H9 (cell line): ENCODE results near the gene PRAF2. TPM values are rescaled to one million over a fixed set of nuclear protein-coding genes. Genes with fewer than 3 reads are reported as not detected.

Source experiments
- DNase-seq: peaks from one replicate; pipeline ENCODE4 v3.0.0-alpha.2; 2017
- H2AFZ ChIP-seq: one replicate; pipeline ENCODE4 v1.6.1; 2013; ENCODE audit warnings: mild to moderate bottlenecking, low read length, control low read depth, moderate library complexity
- H2AK5ac ChIP-seq: 2 replicates; pipeline ENCODE4 v1.6.1; 2013; ENCODE audit warnings: low read length, control low read depth, mixed read lengths; ENCODE audit not compliant: insufficient read length
- H2BK120ac ChIP-seq: one replicate; pipeline ENCODE4 v1.6.1; 2013; ENCODE audit warnings: low read depth, mild to moderate bottlenecking, low read length, control low read depth, inconsistent platforms; ENCODE audit not compliant: poor library complexity, severe bottlenecking
- H2BK12ac ChIP-seq: 2 replicates; pipeline ENCODE4 v1.6.1; 2013; ENCODE audit warnings: low read length, control low read depth, mixed read lengths, low read depth; ENCODE audit not compliant: insufficient read length
- H2BK15ac ChIP-seq: 2 replicates; pipeline ENCODE4 v1.6.1; 2013; ENCODE audit warnings: low read depth, low read length, control low read depth
- H2BK20ac ChIP-seq: one replicate; pipeline ENCODE4 v1.6.1; 2013; ENCODE audit warnings: low read depth, mild to moderate bottlenecking, low read length, control low read depth, inconsistent platforms; ENCODE audit not compliant: poor library complexity, severe bottlenecking
- H2BK5ac ChIP-seq: 2 replicates; pipeline ENCODE4 v1.6.1; 2013; ENCODE audit warnings: low read length, control low read depth, mixed read lengths; ENCODE audit not compliant: insufficient read length
- H3K14ac ChIP-seq: 2 replicates; pipeline ENCODE4 v1.6.1; 2013; ENCODE audit warnings: low read length, control low read depth; ENCODE audit not compliant: insufficient read depth
- H3K18ac ChIP-seq: 2 replicates; pipeline ENCODE4 v1.6.1; 2013; ENCODE audit warnings: low read depth, mild to moderate bottlenecking, mixed read lengths, low read length, control low read depth; ENCODE audit not compliant: insufficient read length
- H3K23ac ChIP-seq: 2 replicates; pipeline ENCODE4 v1.6.1; 2013; ENCODE audit warnings: low read length, control low read depth, mixed read lengths, low read depth; ENCODE audit not compliant: insufficient read length
- H3K23me2 ChIP-seq: 2 replicates; pipeline ENCODE4 v1.6.1; 2013; ENCODE audit warnings: low read depth, mild to moderate bottlenecking, mixed read lengths, low read length, control low read depth; ENCODE audit not compliant: insufficient read length, poor library complexity, severe bottlenecking
- H3K27ac ChIP-seq: 2 replicates; pipeline ENCODE4 v1.5.1; 2013; ENCODE audit warnings: low read length, control low read depth, mixed read lengths, low read depth; ENCODE audit not compliant: insufficient read length
- H3K27me3 ChIP-seq: 2 replicates; pipeline ENCODE4 v1.6.1; 2013; ENCODE audit warnings: low read length, control low read depth, inconsistent platforms; ENCODE audit not compliant: insufficient read depth
- H3K4ac ChIP-seq: 2 replicates; pipeline ENCODE4 v1.6.1; 2013; ENCODE audit warnings: low read depth, mild to moderate bottlenecking, control low read depth, inconsistent platforms, low read length, moderate library complexity
- H3K4me1 ChIP-seq: 2 replicates; pipeline ENCODE4 v1.6.1; 2013; ENCODE audit warnings: low read length, control low read depth, inconsistent platforms; ENCODE audit not compliant: insufficient read depth
- H3K4me2 ChIP-seq: 2 replicates; pipeline ENCODE4 v1.6.1; 2013; ENCODE audit warnings: low read length, control low read depth, mixed read lengths; ENCODE audit not compliant: insufficient read length, insufficient read depth
- H3K56ac ChIP-seq: 2 replicates; pipeline ENCODE4 v1.6.1; 2013; ENCODE audit warnings: low read depth, mild to moderate bottlenecking, mixed read lengths, low read length, control low read depth; ENCODE audit not compliant: insufficient read length
- H3K79me1 ChIP-seq: 2 replicates; pipeline ENCODE4 v1.6.1; 2013; ENCODE audit warnings: low read depth, mild to moderate bottlenecking, moderate library complexity, low read length, control low read depth, inconsistent platforms; ENCODE audit not compliant: insufficient read depth, poor library complexity, severe bottlenecking
- H3K79me2 ChIP-seq: 2 replicates; pipeline ENCODE4 v1.6.1; 2013; ENCODE audit warnings: low read length, control low read depth, inconsistent platforms; ENCODE audit not compliant: insufficient read depth
- H3K9ac ChIP-seq: 2 replicates; pipeline ENCODE4 v1.6.1; 2013; ENCODE audit warnings: low read length, control low read depth, mixed read lengths; ENCODE audit not compliant: insufficient read length; ENCODE audit errors: extremely low read depth
- H3K9me3 ChIP-seq: one replicate; pipeline ENCODE4 v1.6.1; 2013; ENCODE audit warnings: low read depth, low read length, inconsistent platforms; ENCODE audit not compliant: control insufficient read depth
- H3T11ph ChIP-seq: one replicate; pipeline ENCODE4 v1.6.1; 2013; ENCODE audit warnings: mild to moderate bottlenecking, low read length, control low read depth, inconsistent platforms
- H4K20me1 ChIP-seq: one replicate; pipeline ENCODE4 v1.6.1; 2013; ENCODE audit not compliant: control insufficient read depth, insufficient read length, insufficient read depth
- H4K5ac ChIP-seq: 2 replicates; pipeline ENCODE4 v1.6.1; 2013; ENCODE audit warnings: low read depth, mild to moderate bottlenecking, mixed read lengths, low read length, control low read depth; ENCODE audit not compliant: insufficient read length
- H4K8ac ChIP-seq: replicated peaks from 2 replicates; pipeline ENCODE4 v1.6.1; 2013; ENCODE audit warnings: low read length, control low read depth, mixed read lengths, low read depth; ENCODE audit not compliant: insufficient read length
- H4K91ac ChIP-seq: 2 replicates; pipeline ENCODE4 v1.6.1; 2013; ENCODE audit warnings: low read depth, mild to moderate bottlenecking, moderate library complexity, mixed read lengths, low read length, control low read depth; ENCODE audit not compliant: insufficient read length
- H3K27ac Mint-ChIP-seq, 3 experiments: 2 replicates in 2 of 3; 3 replicates in 1 of 3; pipeline ENCODE4 v1.8.0; 2020 to 2021; ENCODE audit warnings: mixed read lengths in 3 of 3, mild to moderate bottlenecking in 1 of 3, moderate library complexity in 1 of 3
- H3K27me3 Mint-ChIP-seq: 2 replicates; pipeline ENCODE4 v1.8.0; 2021; ENCODE audit warnings: low read depth, mild to moderate bottlenecking, moderate library complexity, mixed read lengths
- H3K36me3 Mint-ChIP-seq, 3 experiments: 2 replicates in 2 of 3; 3 replicates in 1 of 3; pipeline ENCODE4 v1.8.0; 2020 to 2021; ENCODE audit warnings: low read depth in 3 of 3, mixed read lengths in 3 of 3; ENCODE audit not compliant: insufficient read depth in 1 of 3
- H3K4me1 Mint-ChIP-seq, 2 experiments: 2 replicates each; pipeline ENCODE4 v1.8.0; 2020; ENCODE audit warnings: mixed read lengths in 2 of 2
- H3K4me3 Mint-ChIP-seq, 2 experiments: 2 replicates in 1 of 2; 3 replicates in 1 of 2; pipeline ENCODE4 v1.8.0; 2020 to 2021; ENCODE audit warnings: mild to moderate bottlenecking in 2 of 2, mixed read lengths in 2 of 2, moderate library complexity in 1 of 2
- H3K9me3 Mint-ChIP-seq, 2 experiments: 2 replicates in 1 of 2; 3 replicates in 1 of 2; pipeline ENCODE4 v1.8.0; 2020; ENCODE audit warnings: mild to moderate bottlenecking in 2 of 2, mixed read lengths in 2 of 2, moderate library complexity in 1 of 2
- WGBS: extraction: QIAGEN DNeasy Blood & Tissue Kit; methylation state at CpG from one replicate; pipeline ENCODE4 v1.1.7; 2013; ENCODE audit warnings: missing lambda C conversion rate, low lambda C conversion rate, mixed read lengths; ENCODE audit not compliant: insufficient read length; ENCODE audit errors: extremely low coverage; 5-methylcytosine and 5-hydroxymethylcytosine counted together
- total RNA-seq: library from RNA; stranded (reverse); gene quantifications from 2 replicates; pipeline ENCODE4 v1.2.1, GENCODE V29; 2021
- TF ChIP-seq, protein P1 (sequence below): fragments of 200-600 bp; sonication (generic); conservative IDR thresholded peaks from 3 replicates; pipeline ENCODE4 v1.8.0; 2021; ENCODE audit warnings: antibody characterized with exemption, mild to moderate bottlenecking

Gene PRAF2
- total RNA-seq, 1 experiment from 2014 or later: 13.4 TPM

DNA sequence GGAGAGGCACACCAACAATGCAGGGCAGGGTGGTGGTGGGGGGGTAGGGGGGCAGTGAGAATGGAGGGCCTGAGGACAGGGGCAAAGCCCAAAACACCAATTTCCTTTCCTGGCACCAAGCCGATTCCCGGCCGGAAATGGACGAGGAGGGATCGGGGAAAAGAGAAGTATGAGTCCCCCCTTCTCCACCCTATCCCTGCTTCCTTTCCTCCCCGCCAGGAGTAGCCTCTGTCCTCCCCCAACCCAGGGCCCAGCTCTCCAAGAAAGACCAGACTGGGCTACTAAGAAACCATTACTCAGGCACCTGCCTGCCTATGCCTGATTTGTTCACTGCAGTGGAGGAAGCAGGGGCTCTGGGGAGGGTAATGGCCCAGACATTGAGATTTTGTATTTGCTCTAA, 14.6 kb downstream of the PRAF2 start:
- H2BK20ac ChIP-seq: no peak overlapping the region
- H3K4me3 Mint-ChIP-seq: peak overlapping the region; percentile 74 to 78
- no peak overlapping the region for H3K18ac ChIP-seq
- peaks cover 12 to 16% of the 10 kb centered on the region in 2 experiments; a peak in 3 of 4 replicates for H3K4me1 Mint-ChIP-seq
- no peak for DNase-seq
- H2BK5ac ChIP-seq: no peak overlapping the region
- peaks cover 9% of the 10 kb centered on the region for H3K79me2 ChIP-seq
- peaks cover 74 to 91% of the 10 kb centered on the region in 2 experiments for H3K9me3 Mint-ChIP-seq
- H2BK15ac ChIP-seq: no peak overlapping the region
- no peaks in the 10 kb centered on the region for H4K20me1 ChIP-seq
- H3K9me3 ChIP-seq: no peaks in the 10 kb centered on the region
- peak overlapping the region; percentile 87 for H3K4me2 ChIP-seq
- H3K27ac ChIP-seq: no peak overlapping the region
- H3T11ph ChIP-seq: no peak overlapping the region
- no peaks in the 10 kb centered on the region for H3K27me3 ChIP-seq
- H2AFZ ChIP-seq: no peak overlapping the region
- H3K14ac ChIP-seq: no peak overlapping the region; the same call in 1 of the 2 replicates
- no peak overlapping the region for H2AK5ac ChIP-seq
- H3K23me2 ChIP-seq: peaks cover 2% of the 10 kb centered on the region
- no peaks in the 10 kb centered on the region; the same call in 1 of the 2 replicates for H3K4me1 ChIP-seq
- H4K5ac ChIP-seq: no peak overlapping the region
- peaks cover 2% of the 10 kb centered on the region for H3K79me1 ChIP-seq
- TF ChIP-seq, protein P1, sequence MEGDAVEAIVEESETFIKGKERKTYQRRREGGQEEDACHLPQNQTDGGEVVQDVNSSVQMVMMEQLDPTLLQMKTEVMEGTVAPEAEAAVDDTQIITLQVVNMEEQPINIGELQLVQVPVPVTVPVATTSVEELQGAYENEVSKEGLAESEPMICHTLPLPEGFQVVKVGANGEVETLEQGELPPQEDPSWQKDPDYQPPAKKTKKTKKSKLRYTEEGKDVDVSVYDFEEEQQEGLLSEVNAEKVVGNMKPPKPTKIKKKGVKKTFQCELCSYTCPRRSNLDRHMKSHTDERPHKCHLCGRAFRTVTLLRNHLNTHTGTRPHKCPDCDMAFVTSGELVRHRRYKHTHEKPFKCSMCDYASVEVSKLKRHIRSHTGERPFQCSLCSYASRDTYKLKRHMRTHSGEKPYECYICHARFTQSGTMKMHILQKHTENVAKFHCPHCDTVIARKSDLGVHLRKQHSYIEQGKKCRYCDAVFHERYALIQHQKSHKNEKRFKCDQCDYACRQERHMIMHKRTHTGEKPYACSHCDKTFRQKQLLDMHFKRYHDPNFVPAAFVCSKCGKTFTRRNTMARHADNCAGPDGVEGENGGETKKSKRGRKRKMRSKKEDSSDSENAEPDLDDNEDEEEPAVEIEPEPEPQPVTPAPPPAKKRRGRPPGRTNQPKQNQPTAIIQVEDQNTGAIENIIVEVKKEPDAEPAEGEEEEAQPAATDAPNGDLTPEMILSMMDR: no peak
- no peak overlapping the region for H2BK120ac ChIP-seq
- H3K27ac Mint-ChIP-seq: peak overlapping the region in 1 of 3 experiments; percentile 77; a peak in 1 of 7 replicates
- peaks cover 20 to 38% (median 21%) of the 10 kb centered on the region in 3 experiments for H3K36me3 Mint-ChIP-seq
- H4K91ac ChIP-seq: no peak overlapping the region
- H3K9ac ChIP-seq: peak overlapping the region; percentile 59
- WGBS: no CpG with 5 or more reads among the region's 6 CpGs
- H2BK12ac ChIP-seq: no peak overlapping the region
- H3K23ac ChIP-seq: no peak overlapping the region
- no peak overlapping the region for H3K56ac ChIP-seq
- H3K27me3 Mint-ChIP-seq: 0 out of 2 replicates have a peak, but pooled peaks cover 1% of the 10 kb centered on the region
- no peak overlapping the region for H4K8ac ChIP-seq
- no peak overlapping the region for H3K4ac ChIP-seq
